HepG2 (cell line): Measurements from ENCODE around the gene UGT1A8.

ENCODE experiments used
- ATF7-NPFF ChIP-seq: sonication (generic); formaldehyde crosslinking; IDR thresholded peaks from 2 replicates; pipeline ENCODE4 v1.8.1; 2023; ENCODE audit warnings: mild to moderate bottlenecking, low read depth, missing genetic modification reagents, moderate library complexity
- EHMT2 ChIP-seq: fragments of 200-600 bp; sonication (generic); IDR thresholded peaks from 2 replicates; pipeline ENCODE4 v1.7.0; 2017; ENCODE audit warnings: antibody characterized with exemption, low read depth, low read length, borderline replicate concordance
- KDM5A ChIP-seq: fragments of 200-600 bp; sonication (generic); IDR thresholded peaks from 2 replicates; pipeline ENCODE4 v1.7.0; 2018; ENCODE audit warnings: antibody characterized with exemption, mild to moderate bottlenecking, low read length, borderline replicate concordance
- NR2F2 ChIP-seq: IDR thresholded peaks from 2 replicates; pipeline ENCODE4 v1.6.1; 2012; ENCODE audit warnings: low read depth, inconsistent platforms, borderline replicate concordance
- U2AF1 ChIP-seq: fragments of 200-400 bp; formaldehyde crosslinking; optimal IDR thresholded peaks from 2 replicates; pipeline ENCODE3; 2017; ENCODE audit warnings: mild to moderate bottlenecking, low read depth, low read length
- ZNF720 ChIP-seq: sonication (generic); formaldehyde crosslinking; IDR thresholded peaks from 2 replicates; pipeline ENCODE4 v1.4.0; 2020; ENCODE audit warnings: missing genetic modification reagents
- TF ChIP-seq, protein P1 (sequence below): conservative IDR thresholded peaks from 2 replicates; pipeline ENCODE4 v1.6.1; 2018; ENCODE audit warnings: missing genetic modification reagents
- TF ChIP-seq, protein P2 (sequence below): sonication (generic); formaldehyde crosslinking; IDR thresholded peaks from 2 replicates; pipeline ENCODE4 v1.4.0; 2020; ENCODE audit warnings: missing genetic modification reagents
- TF ChIP-seq, protein P3 (sequence below): sonication (generic); formaldehyde crosslinking; IDR thresholded peaks from 2 replicates; pipeline ENCODE4 v1.5.0; 2020; ENCODE audit warnings: mild to moderate bottlenecking, missing genetic modification reagents, moderate library complexity
- TF ChIP-seq, protein P4 (sequence below): IDR thresholded peaks from 2 replicates; pipeline ENCODE4 v1.6.1; 2016
- TF ChIP-seq, protein P5 (sequence below): sonication (generic); formaldehyde crosslinking; IDR thresholded peaks from 2 replicates; pipeline ENCODE4 v1.4.0; 2020; ENCODE audit warnings: mild to moderate bottlenecking, missing genetic modification reagents
- TF ChIP-seq, protein P6 (sequence below): sonication (generic); formaldehyde crosslinking; IDR thresholded peaks from 2 replicates; pipeline ENCODE4 v1.5.0; 2020; ENCODE audit warnings: missing genetic modification reagents

DNA sequence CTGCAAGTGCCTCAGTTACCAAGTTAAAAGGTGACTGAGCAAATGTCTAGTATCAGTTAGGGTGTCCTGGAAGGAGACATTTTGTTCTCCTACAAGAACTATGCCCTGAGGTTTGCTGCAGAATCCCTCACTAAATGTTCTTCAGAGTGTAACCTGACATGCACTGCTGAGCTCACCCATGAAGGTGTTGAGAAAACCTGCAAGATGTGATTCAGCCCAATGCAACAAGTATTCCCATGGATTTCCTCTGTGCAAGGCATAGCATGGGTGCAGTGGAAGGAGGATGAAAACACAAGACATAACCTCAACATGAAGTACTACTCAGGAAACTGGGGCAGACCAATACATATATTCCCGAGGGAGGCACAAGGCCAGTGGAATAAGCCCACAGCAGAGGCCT lies 15.4 kb upstream of the UGT1A8 start:
- TF ChIP-seq ZNF720 (no peak), EHMT2 (no peak), ATF7-NPFF (CRISPR knock-in tag) (no peak), NR2F2 (no peak), U2AF1 (no peak), KDM5A (no peak)
- TF ChIP-seq, protein P1, sequence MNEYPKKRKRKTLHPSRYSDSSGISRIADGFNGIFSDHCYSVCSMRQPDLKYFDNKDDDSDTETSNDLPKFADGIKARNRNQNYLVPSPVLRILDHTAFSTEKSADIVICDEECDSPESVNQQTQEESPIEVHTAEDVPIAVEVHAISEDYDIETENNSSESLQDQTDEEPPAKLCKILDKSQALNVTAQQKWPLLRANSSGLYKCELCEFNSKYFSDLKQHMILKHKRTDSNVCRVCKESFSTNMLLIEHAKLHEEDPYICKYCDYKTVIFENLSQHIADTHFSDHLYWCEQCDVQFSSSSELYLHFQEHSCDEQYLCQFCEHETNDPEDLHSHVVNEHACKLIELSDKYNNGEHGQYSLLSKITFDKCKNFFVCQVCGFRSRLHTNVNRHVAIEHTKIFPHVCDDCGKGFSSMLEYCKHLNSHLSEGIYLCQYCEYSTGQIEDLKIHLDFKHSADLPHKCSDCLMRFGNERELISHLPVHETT (CRISPR knock-in tag): no peak
- TF ChIP-seq, protein P2, sequence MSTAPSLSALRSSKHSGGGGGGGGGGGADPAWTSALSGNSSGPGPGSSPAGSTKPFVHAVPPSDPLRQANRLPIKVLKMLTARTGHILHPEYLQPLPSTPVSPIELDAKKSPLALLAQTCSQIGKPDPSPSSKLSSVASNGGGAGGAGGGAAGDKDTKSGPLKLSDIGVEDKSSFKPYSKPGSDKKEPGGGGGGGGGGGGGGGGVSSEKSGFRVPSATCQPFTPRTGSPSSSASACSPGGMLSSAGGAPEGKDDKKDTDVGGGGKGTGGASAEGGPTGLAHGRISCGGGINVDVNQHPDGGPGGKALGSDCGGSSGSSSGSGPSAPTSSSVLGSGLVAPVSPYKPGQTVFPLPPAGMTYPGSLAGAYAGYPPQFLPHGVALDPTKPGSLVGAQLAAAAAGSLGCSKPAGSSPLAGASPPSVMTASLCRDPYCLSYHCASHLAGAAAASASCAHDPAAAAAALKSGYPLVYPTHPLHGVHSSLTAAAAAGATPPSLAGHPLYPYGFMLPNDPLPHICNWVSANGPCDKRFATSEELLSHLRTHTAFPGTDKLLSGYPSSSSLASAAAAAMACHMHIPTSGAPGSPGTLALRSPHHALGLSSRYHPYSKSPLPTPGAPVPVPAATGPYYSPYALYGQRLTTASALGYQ: no peak
- TF ChIP-seq, protein P3, sequence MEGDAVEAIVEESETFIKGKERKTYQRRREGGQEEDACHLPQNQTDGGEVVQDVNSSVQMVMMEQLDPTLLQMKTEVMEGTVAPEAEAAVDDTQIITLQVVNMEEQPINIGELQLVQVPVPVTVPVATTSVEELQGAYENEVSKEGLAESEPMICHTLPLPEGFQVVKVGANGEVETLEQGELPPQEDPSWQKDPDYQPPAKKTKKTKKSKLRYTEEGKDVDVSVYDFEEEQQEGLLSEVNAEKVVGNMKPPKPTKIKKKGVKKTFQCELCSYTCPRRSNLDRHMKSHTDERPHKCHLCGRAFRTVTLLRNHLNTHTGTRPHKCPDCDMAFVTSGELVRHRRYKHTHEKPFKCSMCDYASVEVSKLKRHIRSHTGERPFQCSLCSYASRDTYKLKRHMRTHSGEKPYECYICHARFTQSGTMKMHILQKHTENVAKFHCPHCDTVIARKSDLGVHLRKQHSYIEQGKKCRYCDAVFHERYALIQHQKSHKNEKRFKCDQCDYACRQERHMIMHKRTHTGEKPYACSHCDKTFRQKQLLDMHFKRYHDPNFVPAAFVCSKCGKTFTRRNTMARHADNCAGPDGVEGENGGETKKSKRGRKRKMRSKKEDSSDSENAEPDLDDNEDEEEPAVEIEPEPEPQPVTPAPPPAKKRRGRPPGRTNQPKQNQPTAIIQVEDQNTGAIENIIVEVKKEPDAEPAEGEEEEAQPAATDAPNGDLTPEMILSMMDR (CRISPR knock-in tag): no peak
- TF ChIP-seq, protein P4, sequence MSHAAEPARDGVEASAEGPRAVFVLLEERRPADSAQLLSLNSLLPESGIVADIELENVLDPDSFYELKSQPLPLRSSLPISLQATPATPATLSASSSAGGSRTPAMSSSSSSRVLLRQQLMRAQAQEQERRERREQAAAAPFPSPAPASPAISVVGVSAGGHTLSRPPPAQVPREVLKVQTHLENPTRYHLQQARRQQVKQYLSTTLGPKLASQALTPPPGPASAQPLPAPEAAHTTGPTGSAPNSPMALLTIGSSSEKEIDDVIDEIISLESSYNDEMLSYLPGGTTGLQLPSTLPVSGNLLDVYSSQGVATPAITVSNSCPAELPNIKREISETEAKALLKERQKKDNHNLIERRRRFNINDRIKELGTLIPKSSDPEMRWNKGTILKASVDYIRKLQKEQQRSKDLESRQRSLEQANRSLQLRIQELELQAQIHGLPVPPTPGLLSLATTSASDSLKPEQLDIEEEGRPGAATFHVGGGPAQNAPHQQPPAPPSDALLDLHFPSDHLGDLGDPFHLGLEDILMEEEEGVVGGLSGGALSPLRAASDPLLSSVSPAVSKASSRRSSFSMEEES: no peak
- TF ChIP-seq, protein P5, sequence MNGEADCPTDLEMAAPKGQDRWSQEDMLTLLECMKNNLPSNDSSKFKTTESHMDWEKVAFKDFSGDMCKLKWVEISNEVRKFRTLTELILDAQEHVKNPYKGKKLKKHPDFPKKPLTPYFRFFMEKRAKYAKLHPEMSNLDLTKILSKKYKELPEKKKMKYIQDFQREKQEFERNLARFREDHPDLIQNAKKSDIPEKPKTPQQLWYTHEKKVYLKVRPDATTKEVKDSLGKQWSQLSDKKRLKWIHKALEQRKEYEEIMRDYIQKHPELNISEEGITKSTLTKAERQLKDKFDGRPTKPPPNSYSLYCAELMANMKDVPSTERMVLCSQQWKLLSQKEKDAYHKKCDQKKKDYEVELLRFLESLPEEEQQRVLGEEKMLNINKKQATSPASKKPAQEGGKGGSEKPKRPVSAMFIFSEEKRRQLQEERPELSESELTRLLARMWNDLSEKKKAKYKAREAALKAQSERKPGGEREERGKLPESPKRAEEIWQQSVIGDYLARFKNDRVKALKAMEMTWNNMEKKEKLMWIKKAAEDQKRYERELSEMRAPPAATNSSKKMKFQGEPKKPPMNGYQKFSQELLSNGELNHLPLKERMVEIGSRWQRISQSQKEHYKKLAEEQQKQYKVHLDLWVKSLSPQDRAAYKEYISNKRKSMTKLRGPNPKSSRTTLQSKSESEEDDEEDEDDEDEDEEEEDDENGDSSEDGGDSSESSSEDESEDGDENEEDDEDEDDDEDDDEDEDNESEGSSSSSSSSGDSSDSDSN (CRISPR knock-in tag): no peak
- TF ChIP-seq, protein P6, sequence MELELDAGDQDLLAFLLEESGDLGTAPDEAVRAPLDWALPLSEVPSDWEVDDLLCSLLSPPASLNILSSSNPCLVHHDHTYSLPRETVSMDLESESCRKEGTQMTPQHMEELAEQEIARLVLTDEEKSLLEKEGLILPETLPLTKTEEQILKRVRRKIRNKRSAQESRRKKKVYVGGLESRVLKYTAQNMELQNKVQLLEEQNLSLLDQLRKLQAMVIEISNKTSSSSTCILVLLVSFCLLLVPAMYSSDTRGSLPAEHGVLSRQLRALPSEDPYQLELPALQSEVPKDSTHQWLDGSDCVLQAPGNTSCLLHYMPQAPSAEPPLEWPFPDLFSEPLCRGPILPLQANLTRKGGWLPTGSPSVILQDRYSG: no peak
